Ectodermal cell (in vitro differentiated cells): ENCODE data around the gene MPST.
"Not testable (repeated sequence)": the region's sequence is repeated elsewhere in the genome, so short reads cannot be mapped to it uniquely, and the experiment has no call there.

Experiments used
- H3K27ac ChIP-seq: 2 replicates; pipeline ENCODE4 v1.7.0; 2013; ENCODE audit warnings: mild to moderate bottlenecking, low read depth, low read length; ENCODE audit not compliant: insufficient read depth, poor library complexity, severe bottlenecking
- H3K27me3 ChIP-seq: 2 replicates; pipeline ENCODE4 v1.7.0; 2013; ENCODE audit warnings: mild to moderate bottlenecking, low read length; ENCODE audit not compliant: insufficient read depth, control insufficient read depth, poor library complexity, severe bottlenecking
- H3K36me3 ChIP-seq: one replicate; pipeline ENCODE4 v1.7.0; 2013; ENCODE audit warnings: low read length; ENCODE audit not compliant: control insufficient read depth, insufficient read depth
- H3K4me1 ChIP-seq: one replicate; pipeline ENCODE4 v1.7.0; 2013; ENCODE audit warnings: low read length; ENCODE audit not compliant: control insufficient read depth, insufficient read depth
- H3K4me3 ChIP-seq: 2 replicates; pipeline ENCODE4 v1.7.0; 2013; ENCODE audit warnings: low read depth, low read length, control low read depth; ENCODE audit not compliant: insufficient read depth
- H3K9me3 ChIP-seq: 2 replicates; pipeline ENCODE4 v1.7.0; 2013; ENCODE audit warnings: mild to moderate bottlenecking, low read length, moderate library complexity; ENCODE audit not compliant: control insufficient read depth
- whole genome bisulfite sequencing, 2 experiments: methylation state at CpG; one replicate each; pipeline ENCODE4 v1.1.7; 2013; ENCODE audit warnings: missing lambda C conversion rate in 2 of 2; 5-methylcytosine and 5-hydroxymethylcytosine counted together

MPST gene

DNA sequence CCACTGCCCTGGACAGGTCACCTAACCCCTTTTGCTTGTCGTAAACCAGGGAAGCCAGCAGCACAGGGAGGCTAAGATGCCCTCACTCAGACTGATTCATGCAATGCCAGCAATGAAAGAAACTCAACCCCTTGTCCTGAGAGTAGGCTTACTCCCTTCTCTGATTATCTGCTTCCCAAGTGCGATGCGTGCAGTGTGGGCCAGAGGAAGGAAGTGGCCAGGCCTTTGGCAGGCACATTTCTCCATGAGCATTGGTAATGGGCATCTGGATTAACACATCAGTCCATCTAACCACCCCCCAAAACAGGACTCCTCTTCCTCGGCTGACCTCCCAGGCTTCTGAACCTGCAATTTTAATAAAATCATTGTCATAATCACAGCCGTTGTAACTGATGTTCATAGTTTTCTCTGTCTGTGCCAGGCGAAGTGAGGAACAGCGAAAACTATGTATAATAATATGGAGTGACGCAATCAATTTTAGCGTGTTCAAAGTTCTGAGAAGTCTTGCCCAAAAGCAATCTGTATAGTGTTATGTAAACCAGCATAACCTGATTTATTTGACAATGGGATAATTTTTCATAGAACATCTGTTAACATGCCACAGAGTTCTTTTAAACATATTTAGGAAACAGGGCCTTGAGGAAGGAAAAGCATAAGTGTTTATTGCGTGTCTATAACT is 34.2 kb upstream of the MPST start:
- WGBS, 2 experiments: 94 to 95% methylated on average over 10 of the region's 10 CpGs
- Histone ChIP-seq H3K4me3 (no peak overlapping the region), H3K9me3 (no peaks in the 10 kb centered on the region), H3K27ac (no peak overlapping the region), H3K36me3 (no peaks in the 10 kb centered on the region), H3K27me3 (peaks cover 4% of the 10 kb centered on the region), H3K4me1 (no peaks in the 10 kb centered on the region)

DNA sequence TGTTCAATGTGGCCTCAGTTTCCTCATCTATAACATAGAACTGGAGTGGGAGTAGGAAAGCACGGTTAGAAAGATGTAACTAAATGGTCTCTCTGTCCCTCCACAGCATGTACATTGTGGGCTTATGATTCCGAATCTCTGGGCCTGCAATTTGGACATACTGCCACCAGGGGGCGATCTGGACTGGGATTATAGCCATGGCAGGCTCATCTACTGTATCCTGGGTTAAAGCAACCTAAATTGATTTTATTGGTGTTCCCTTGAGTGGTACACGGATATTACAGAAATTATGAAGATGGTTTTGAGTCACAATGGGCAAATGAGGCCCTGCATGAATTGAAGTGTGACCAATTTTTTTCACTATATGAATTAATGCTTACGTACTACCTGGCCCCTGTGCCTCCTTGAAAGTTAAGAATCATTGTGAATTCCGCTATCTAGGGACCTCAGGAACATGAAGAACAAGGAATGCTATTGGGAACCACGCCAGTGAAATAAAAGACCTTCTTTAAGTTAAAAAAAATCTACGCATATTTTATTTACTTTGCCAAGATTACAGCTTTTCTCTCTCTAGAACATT is 33.2 kb upstream of the MPST start:
- H3K27me3 ChIP-seq: peaks cover 4% of the 10 kb centered on the region
- H3K4me1 ChIP-seq: no peaks in the 10 kb centered on the region
- no peak overlapping the region for H3K4me3 ChIP-seq
- no peaks in the 10 kb centered on the region for H3K36me3 ChIP-seq
- H3K9me3 ChIP-seq: no peaks in the 10 kb centered on the region
- H3K27ac ChIP-seq: no peak overlapping the region
- 65 to 67% methylated on average over 8 of the region's 8 CpGs for WGBS, 2 experiments

DNA sequence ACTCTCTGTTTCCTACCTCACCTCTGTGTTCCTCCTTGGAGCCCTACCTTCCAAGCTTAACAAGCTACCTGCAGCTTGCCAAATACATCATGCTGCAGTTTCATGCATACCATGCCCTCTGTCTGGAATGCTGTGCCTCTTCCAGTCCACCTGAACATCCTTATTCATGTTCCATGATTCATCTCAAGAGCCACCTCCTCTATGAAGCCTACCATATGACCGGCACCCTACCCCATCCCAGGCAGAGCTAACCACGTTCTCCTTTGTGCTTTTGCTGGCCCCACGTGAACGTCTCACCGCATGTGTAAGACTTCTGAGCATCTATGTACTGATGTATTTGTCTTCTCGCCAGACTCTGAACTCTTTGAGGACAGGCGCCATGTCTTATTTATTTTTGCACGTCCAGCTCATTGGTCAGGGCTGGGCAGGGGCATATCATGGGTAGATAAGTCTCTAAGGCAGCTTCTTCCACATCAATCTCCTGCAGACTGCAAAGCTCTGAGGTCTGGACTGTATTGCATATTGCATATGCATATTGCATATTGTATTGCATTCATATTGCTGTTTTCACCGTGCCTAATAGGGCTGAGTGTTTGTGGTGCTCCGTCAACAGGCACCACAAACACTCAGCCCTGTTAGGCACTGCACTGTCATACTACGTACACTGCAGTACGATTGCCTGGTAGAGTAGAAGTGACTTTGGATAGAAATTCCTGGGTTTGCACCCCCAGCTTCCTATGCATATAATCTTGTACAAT is 31.3 kb upstream of the MPST start:
- H3K4me3 ChIP-seq: no peak overlapping the region
- peaks cover 4% of the 10 kb centered on the region for H3K27me3 ChIP-seq
- no peaks in the 10 kb centered on the region for H3K4me1 ChIP-seq
- no peaks in the 10 kb centered on the region for H3K36me3 ChIP-seq
- H3K9me3 ChIP-seq: no peaks in the 10 kb centered on the region
- 82% methylated on average over 12 of the region's 12 CpGs for WGBS, 2 experiments
- no peak overlapping the region for H3K27ac ChIP-seq

DNA sequence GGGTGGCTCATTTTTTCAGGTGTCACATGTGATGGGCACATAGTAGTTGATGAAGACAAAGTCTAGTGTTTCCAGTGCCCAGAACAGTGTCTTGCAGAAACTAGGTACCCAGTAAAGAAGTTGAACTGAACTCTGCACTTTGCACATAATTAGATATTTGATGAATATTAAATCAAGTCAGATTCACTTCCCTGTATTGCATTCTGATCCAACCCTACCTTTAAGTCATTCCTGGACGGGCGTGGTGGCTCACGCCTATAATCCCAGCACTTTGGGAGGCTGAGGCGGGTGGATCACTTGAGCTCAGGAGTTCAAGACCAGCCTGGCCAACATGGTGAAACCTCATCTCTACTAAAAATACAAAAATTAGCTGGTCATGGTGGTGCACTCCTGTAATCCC is 30.5 kb upstream of the MPST start:
- H3K4me3 ChIP-seq, H3K27ac ChIP-seq, H3K36me3 ChIP-seq, H3K9me3 ChIP-seq, H3K27me3 ChIP-seq, H3K4me1 ChIP-seq: not testable (repeated sequence)
- WGBS, 2 experiments: 72 to 89% methylated on average over 4 of the region's 4 CpGs

DNA sequence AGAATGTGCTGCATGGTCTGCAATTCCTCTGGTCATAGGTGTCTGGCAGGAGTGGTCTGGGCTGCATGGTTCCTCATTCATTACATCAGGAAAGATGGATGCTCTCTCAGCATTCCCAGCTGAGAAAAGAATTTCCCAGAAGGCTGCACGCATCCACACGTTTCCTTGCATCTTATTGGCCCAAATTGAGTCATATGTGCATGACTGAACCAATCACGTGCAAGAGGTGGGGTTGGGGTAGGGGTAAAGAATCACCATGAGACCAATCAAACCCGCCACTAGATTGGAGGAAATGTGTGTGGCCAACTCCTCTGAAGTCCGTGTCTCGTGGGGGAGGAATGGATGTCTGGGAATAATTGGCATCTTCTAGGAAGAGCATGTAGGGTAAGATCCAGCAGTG is 29.1 kb upstream of the MPST start:
- Histone ChIP-seq H3K4me3 (no peak overlapping the region), H3K4me1 (no peaks in the 10 kb centered on the region), H3K9me3 (no peaks in the 10 kb centered on the region), H3K27me3 (peaks cover 4% of the 10 kb centered on the region), H3K36me3 (no peaks in the 10 kb centered on the region), H3K27ac (no peak overlapping the region)
- WGBS, 2 experiments: 90 to 95% methylated on average over 6 of the region's 6 CpGs

DNA sequence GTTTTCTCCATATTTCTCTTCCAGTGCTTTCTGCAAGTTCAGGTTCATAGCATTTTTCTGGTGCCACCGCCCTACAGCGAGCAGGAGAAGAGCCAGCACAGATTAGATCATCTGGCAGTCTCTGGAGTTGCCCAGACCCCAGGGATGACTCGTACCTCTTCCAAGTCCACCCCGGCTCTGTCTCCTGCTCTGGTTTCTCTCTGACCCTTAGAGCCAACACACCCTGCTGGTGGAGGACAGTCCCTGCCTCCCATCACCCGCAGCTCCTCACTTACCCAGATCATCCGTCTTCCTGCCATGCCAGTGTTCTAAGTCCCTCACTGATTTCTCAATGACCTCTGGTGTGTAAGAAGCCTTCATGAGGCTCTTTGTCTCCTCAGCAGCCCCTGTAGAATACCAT is 28.3 kb upstream of the MPST start:
- Histone ChIP-seq H3K4me3 (no peak overlapping the region), H3K4me1 (no peaks in the 10 kb centered on the region), H3K27me3 (peaks cover 4% of the 10 kb centered on the region), H3K36me3 (no peaks in the 10 kb centered on the region), H3K27ac (no peak overlapping the region), H3K9me3 (no peaks in the 10 kb centered on the region)
- 69 to 70% methylated on average over 6 of the region's 6 CpGs for WGBS, 2 experiments

DNA sequence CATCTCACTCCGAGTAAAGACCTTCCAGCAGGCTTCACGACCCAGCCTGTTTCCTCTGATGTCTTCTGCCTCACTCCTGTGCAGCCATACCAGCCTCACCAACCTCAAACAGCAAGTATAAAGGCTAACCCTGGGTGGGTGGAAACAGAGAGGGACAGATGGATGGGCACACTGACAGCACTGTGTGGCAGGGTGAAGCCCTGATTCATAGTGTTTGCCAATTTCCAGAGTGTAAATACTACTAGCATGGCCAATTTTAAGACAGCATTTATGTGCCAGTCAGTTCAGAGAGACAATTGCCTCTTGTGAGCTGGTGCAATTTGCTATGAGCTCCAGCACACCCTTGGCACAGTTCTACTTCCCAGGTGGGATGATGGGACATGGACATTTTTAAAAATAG is 21.8 kb upstream of the MPST start:
- Histone ChIP-seq H3K36me3 (no peaks in the 10 kb centered on the region), H3K27me3 (no peaks in the 10 kb centered on the region), H3K4me1 (peaks cover 3% of the 10 kb centered on the region), H3K4me3 (no peak overlapping the region), H3K27ac (no peak overlapping the region), H3K9me3 (no peaks in the 10 kb centered on the region)
- 80 to 92% methylated on average over 2 of the region's 2 CpGs for WGBS, 2 experiments

DNA sequence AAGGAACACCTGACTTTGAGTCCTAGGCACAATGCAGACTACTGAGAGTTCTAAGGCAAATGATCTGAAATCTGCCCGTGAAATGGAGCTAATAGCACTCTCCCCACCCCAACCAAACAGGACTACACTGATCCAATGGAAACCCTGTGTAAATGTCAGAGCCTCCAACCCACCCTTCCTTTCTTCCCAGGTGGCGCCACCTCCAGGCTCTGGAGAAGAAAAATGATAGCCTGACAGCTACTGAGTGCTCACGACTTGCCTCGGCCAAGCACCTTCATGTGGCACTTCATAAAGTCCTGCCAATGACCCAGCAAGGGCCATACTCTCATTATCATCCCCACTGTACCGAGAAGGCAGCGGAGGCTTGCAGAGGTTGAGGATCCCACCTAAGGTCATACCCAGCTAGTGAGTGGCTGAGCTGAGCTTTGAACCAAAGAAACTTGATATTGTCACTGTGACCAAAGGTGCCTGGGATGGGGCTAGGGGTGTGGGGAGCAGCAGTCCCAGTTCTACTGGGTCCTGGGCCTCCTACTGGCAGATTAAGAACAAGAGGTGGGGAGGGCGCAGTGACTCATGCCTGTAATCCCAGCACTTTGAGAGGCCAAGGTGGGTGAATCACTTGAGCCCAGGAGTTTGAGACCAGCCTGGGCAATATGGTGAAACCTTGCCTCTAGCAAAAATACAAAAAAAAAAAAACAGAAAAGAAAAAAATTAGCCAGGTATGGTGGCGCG is 20.8 kb upstream of the MPST start:
- Histone ChIP-seq H3K36me3 (no peaks in the 10 kb centered on the region), H3K9me3 (no peaks in the 10 kb centered on the region), H3K27me3 (no peaks in the 10 kb centered on the region), H3K4me3 (no peak overlapping the region), H3K4me1 (peaks cover 3% of the 10 kb centered on the region), H3K27ac (no peak overlapping the region)
- 72 to 73% methylated on average over 9 of the region's 9 CpGs for WGBS, 2 experiments

DNA sequence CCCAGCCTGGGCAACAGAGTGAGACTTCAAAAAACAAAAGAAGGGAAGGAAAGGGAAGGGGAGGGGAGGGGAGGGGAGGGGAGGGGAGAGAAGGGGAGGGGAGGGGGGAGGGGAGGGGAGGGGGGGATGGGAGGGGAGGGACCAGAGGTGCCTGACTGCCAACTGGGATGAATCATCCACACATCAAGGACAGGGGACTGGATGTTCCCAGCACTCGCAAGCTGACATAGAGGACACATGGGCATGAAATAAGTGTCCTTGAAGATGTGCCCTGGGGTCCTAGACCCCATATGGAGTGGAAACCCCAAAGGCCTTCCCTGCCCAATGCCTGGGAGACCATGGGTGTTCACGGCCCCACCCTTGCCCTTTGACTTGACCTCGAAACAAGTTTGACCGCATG is 20.1 kb upstream of the MPST start:
- H3K4me1 ChIP-seq: peaks cover 3% of the 10 kb centered on the region
- H3K9me3 ChIP-seq: no peaks in the 10 kb centered on the region
- no peaks in the 10 kb centered on the region for H3K36me3 ChIP-seq
- no peak overlapping the region for H3K4me3 ChIP-seq
- H3K27ac ChIP-seq: no peak overlapping the region
- WGBS, 2 experiments: 95% methylated on average over 4 of the region's 4 CpGs
- H3K27me3 ChIP-seq: no peaks in the 10 kb centered on the region
